Heart right ventricle (tissue), 16 donors: Measurements from ENCODE around the gene FAM13A. TPM values are rescaled to one million over a fixed set of nuclear protein-coding genes. Genes with fewer than 3 reads are reported as not detected.
A peak's percentile ranks its signal among the peaks of the same experiment; 100 is the strongest.

Source experiments
- ATAC-seq, 8 donors: fragments of 200-7000 bp; cut with Tn5 transposase; one replicate each; pipeline ENCODE4 v1.9.1; 2020; ENCODE audit warnings: mild to moderate bottlenecking in 8 of 8, moderate library complexity in 8 of 8, moderate number of reproducible peaks in 1 of 8
- DNase-seq, 2 donors: peaks; one replicate each; pipeline ENCODE4 v3.0.0-alpha.2; 2020
- H3K27ac ChIP-seq, 10 donors: fragments of 200-600 bp; sonication (generic) in 2 of 10; one replicate each; pipeline versions ENCODE4 v1.5.0 to v1.8.0; 2020 to 2022; ENCODE audit warnings: mild to moderate bottlenecking in 3 of 10
- H3K27me3 ChIP-seq, 7 donors: fragments of 200-600 bp; one replicate each; pipeline ENCODE4 v1.8.0; 2021 to 2022; ENCODE audit warnings: mild to moderate bottlenecking in 2 of 7
- H3K36me3 ChIP-seq, 9 donors: fragments of 200-600 bp; sonication (generic) in 1 of 9; one replicate each; pipeline versions ENCODE4 v1.5.0 to v1.8.0; 2020 to 2022; ENCODE audit warnings: mild to moderate bottlenecking in 2 of 9
- H3K4me1 ChIP-seq, 9 donors: fragments of 200-600 bp; sonication (generic) in 1 of 9; one replicate each; pipeline versions ENCODE4 v1.5.0 to v1.8.0; 2020 to 2022; ENCODE audit warnings: mild to moderate bottlenecking in 4 of 9
- H3K4me3 ChIP-seq, 10 donors: fragments of 200-600 bp; sonication (generic) in 2 of 10; one replicate each; pipeline versions ENCODE4 v1.5.0 to v1.8.0; 2020 to 2022; ENCODE audit warnings: mild to moderate bottlenecking in 7 of 10, moderate library complexity in 2 of 10
- H3K9me3 ChIP-seq, 11 donors: fragments of 200-600 bp in 10 of 11; sonication (generic) in 2 of 11; one replicate each; pipeline versions ENCODE4 v1.5.0 to v1.8.0; 2013 to 2022; ENCODE audit warnings: mild to moderate bottlenecking in 2 of 11, control low read depth in 1 of 11, moderate library complexity in 1 of 11
- WGBS, 2 donors: extraction: QIAGEN DNeasy Blood & Tissue Kit; methylation state at CpG; one replicate each; pipeline ENCODE4 v1.1.7; 2013; ENCODE audit warnings: inconsistent platforms in 1 of 2; 5-methylcytosine and 5-hydroxymethylcytosine counted together
- intact Hi-C, 10 donors: fragments of 100-400 bp; cut with DNase I; formaldehyde crosslinking; loops; one replicate each; pipeline versions ENCODE4 v1.11.1 to v1.14.2; 2022
- polyA plus RNA-seq, 2 donors: library from polyadenylated mRNA; stranded (reverse); fragments of 200-250 nt; gene quantifications; one replicate each; pipeline ENCODE4 v1.2.3, GENCODE V29; 2013
- total RNA-seq, 10 donors: library from RNA; stranded (reverse); fragmentation: NEBNext Ultra II Directional in 3 of 10; extraction: Animal tissue kit (Norgen Biotek cat#: 25700) in 3 of 10; gene quantifications; one replicate each; pipeline versions ENCODE4 v1.2.1 to v1.2.4, GENCODE V29; 2021 to 2023
- TF ChIP-seq, protein P1 (sequence below), 9 donors: fragments of 200-600 bp; sonication (generic) in 2 of 9; IDR thresholded peaks; one replicate each; pipeline versions ENCODE4 v1.5.0 to v1.8.0; 2021 to 2022; ENCODE audit warnings: antibody characterized with exemption in 9 of 9, mild to moderate bottlenecking in 5 of 9, moderate library complexity in 1 of 9
- donor health status: Arrhythmogenic right ventricular cardiomyopathy.
- donor health status: ischemic (EF 13 %, LVEDD 7.1; RV severe dilation, severe dysfunction).
- donor health status: healthy with polysubstance abuse.
- donor health status: DM: no; HTN: yes; CAD: no.
- donor health status: DM: no; HTN: no; CAD: no.
- donor health status: ischemic (EF 25% LVEDD 6.9; RV normal size, moderate dysfunction).
- donor health status: ischemic (EF 25% LVEDD 5.7; RV mildly dilated, moderate dysfunction).
- donor health status: healthy.
- donor health status: DM: yes; HTN: yes; CAD: no.
- donor health status: Ischemic cardiomyopathy.
- donor health status: ischemic (EF 35%, LVEDD 5.7; RV mildly dilated, moderate dysfunction).
- donor health status: nonischemic (EF 11% LVEDD 7.7; RV severe dilation, severe dysfunction).
- donor health status: DM: yes; HTN: yes; CAD: no.
- donor health status: PGD.
- donor health status: ischemic (EF 29% LVEDD 5.4; RV normal size, mild dysfunction).
- donor health status: nonischemic (EF 23%, LVEDD 6.1; RV moderate dilation, normal function).

The FAM13A gene
- total and polyA plus RNA-seq, 12 donors = 2.4 to 18.4 (median 14.1) TPM

DNA sequence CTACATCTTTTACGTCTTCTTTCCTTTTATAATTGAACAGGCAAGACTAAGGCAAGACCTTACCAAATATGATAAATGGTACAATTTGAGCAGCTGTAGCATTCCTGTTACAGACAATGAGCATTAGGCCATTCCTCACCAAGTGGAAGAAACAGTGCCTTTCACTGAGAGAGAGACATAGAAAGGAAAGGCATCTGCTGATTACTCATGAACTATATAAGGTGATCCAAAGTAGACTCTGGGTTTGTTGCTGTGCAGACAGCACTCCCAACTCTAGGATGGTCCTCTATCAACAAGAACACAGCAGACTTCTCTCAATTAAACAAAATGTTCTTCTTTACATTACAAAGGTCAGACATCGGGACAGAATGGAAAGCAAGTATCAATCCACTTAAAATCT is 91.9 kb downstream of the FAM13A start:
- 94 to 95% methylated on average over 2 of the region's 2 CpGs for WGBS, 2 donors
- intact Hi-C loops = no loop called here
- no peaks in the 10 kb centered on the region for H3K27me3 ChIP-seq
- TF ChIP-seq, protein P1, sequence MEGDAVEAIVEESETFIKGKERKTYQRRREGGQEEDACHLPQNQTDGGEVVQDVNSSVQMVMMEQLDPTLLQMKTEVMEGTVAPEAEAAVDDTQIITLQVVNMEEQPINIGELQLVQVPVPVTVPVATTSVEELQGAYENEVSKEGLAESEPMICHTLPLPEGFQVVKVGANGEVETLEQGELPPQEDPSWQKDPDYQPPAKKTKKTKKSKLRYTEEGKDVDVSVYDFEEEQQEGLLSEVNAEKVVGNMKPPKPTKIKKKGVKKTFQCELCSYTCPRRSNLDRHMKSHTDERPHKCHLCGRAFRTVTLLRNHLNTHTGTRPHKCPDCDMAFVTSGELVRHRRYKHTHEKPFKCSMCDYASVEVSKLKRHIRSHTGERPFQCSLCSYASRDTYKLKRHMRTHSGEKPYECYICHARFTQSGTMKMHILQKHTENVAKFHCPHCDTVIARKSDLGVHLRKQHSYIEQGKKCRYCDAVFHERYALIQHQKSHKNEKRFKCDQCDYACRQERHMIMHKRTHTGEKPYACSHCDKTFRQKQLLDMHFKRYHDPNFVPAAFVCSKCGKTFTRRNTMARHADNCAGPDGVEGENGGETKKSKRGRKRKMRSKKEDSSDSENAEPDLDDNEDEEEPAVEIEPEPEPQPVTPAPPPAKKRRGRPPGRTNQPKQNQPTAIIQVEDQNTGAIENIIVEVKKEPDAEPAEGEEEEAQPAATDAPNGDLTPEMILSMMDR (IDR thresholded peaks at IDR 0.05) = no peak
- peaks cover 0 to 31% (median 4%) of the 10 kb centered on the region in 9 donors for H3K4me1 ChIP-seq
- no peak overlapping the region for H3K27ac ChIP-seq
- H3K9me3 ChIP-seq = no peaks in the 10 kb centered on the region
- ATAC-seq (no peak), DNase-seq (no peak)
- H3K36me3 ChIP-seq = no peaks in the 10 kb centered on the region
- H3K4me3 ChIP-seq = no peak overlapping the region

DNA sequence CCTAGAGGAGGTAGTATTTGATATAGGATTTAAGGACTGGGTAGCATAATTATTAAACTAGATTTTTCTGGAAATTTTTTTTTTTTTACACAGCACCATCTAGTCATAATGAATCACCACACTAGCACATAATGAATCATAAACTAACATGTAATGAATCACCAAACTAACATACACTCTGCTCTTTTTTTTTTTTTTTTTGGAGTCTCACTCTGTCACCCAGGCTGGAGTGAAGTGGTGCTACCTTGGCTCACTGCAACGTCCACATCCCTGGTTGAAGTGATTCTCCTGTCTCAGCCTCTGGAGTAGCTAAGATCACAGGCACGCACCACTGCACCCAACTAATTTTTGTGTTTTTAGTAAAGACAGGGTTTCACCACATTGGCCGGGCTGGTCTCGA is 92.5 kb downstream of the FAM13A start:
- H3K4me3 ChIP-seq = no peak overlapping the region
- TF ChIP-seq, protein P1 (IDR thresholded peaks at IDR 0.05) = no peak
- no peaks in the 10 kb centered on the region for H3K9me3 ChIP-seq
- DNase-seq (no peak), ATAC-seq (no peak)
- peaks cover 0 to 37% (median 4%) of the 10 kb centered on the region in 9 donors for H3K4me1 ChIP-seq
- peak overlapping the region in 1 of 10 donors; percentile 45 for H3K27ac ChIP-seq
- intact Hi-C loops = no loop called here
- no peaks in the 10 kb centered on the region for H3K36me3 ChIP-seq
- WGBS, 2 donors = 86 to 98% methylated on average over 4 of the region's 4 CpGs
- H3K27me3 ChIP-seq = no peaks in the 10 kb centered on the region

DNA sequence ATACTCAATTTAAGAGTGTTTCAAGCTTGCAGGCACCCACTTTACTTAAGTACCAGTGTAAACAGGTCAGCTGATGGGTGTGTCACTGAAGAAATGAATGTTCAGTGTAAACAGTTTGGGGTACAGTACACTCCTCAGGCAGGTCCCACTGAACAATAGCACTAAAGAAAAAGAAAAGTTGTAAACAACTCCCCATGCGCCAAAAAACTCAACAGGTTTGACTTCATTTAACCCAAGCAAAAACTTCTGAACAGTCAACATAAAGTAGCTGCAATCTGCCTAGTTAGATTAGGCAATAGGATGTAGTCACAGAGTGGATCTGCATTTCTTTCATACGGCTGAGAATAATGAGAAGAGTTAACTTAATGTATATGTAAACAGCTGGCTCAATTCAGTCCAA is 93.2 kb downstream of the FAM13A start:
- DNase-seq (no peak), ATAC-seq (no peak)
- Histone ChIP-seq H3K27me3 (no peaks in the 10 kb centered on the region), H3K4me3 (no peak overlapping the region), H3K9me3 (no peaks in the 10 kb centered on the region), H3K36me3 (no peaks in the 10 kb centered on the region), H3K4me1 (peaks cover 0 to 39% (median 4%) of the 10 kb centered on the region in 9 donors), H3K27ac (peak overlapping the region in 1 of 10 donors; percentile 45)
- TF ChIP-seq, protein P1 (IDR thresholded peaks at IDR 0.05) = no peak
- intact Hi-C loops = no loop called here
- 87 to 91% methylated on average over 2 of the region's 2 CpGs for WGBS, 2 donors

DNA sequence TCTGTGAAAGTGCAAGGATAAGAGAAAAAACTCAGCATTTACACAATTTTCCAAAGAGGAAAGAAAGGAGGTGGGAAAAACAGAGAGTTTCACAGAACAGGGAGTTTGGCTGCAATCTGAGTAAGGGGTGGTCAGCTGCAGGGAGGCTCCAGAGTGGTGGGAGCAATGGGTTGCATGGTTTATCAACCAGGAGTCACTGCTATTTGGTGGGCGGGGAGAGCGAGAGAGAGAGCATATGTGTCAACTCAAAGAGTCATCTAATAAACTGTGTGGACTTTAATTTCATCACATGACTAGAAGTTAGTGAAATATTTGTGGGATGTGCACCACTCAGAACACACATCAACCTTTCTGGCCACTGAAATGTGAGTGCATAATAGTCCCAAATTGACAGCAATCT is 94.6 kb downstream of the FAM13A start:
- no peaks in the 10 kb centered on the region for H3K27me3 ChIP-seq
- H3K9me3 ChIP-seq = no peaks in the 10 kb centered on the region
- H3K4me1 ChIP-seq = peaks cover 0 to 49% (median 8%) of the 10 kb centered on the region in 9 donors
- TF ChIP-seq, protein P1 (IDR thresholded peaks at IDR 0.05) = no peak
- no peak for ATAC-seq
- WGBS, 2 donors = 93 to 95% methylated on average over 2 of the region's 2 CpGs
- H3K27ac ChIP-seq = no peak overlapping the region
- no peaks in the 10 kb centered on the region for H3K36me3 ChIP-seq
- no peak overlapping the region for H3K4me3 ChIP-seq
- DNase-seq = no peak
- intact Hi-C loops = no loop called here
